Neuron (in vitro differentiated cells): ENCODE measurements around the gene TXLNB.
A peak's percentile ranks its signal among the peaks of the same experiment; 100 is the strongest.

Experiments used
- H2AFZ ChIP-seq: one replicate; pipeline ENCODE4 v1.6.1; 2013; ENCODE audit warnings: low read depth, mild to moderate bottlenecking, inconsistent platforms, low read length, moderate library complexity
- H3K27me3 ChIP-seq: one replicate; pipeline ENCODE4 v1.6.1; 2013; ENCODE audit warnings: low read length; ENCODE audit not compliant: insufficient read depth
- H3K36me3 ChIP-seq: one replicate; pipeline ENCODE4 v1.6.1; 2013; ENCODE audit warnings: low read length; ENCODE audit not compliant: insufficient read depth
- H3K4me1 ChIP-seq: one replicate; pipeline ENCODE4 v1.6.1; 2013; ENCODE audit warnings: low read length; ENCODE audit not compliant: insufficient read depth
- H3K4me3 ChIP-seq: 2 replicates; pipeline ENCODE4 v1.5.1; 2013; ENCODE audit warnings: mild to moderate bottlenecking, low read length, moderate library complexity
- H3K9me3 ChIP-seq: one replicate; pipeline ENCODE4 v1.6.1; 2013; ENCODE audit warnings: low read length

TXLNB gene

GRCh38 chr6:139325686-139326085 lies 33.9 kb upstream of the TXLNB start:
- peaks cover 9% of the 10 kb centered on the region for H3K4me1 ChIP-seq
- no peak overlapping the region for H3K4me3 ChIP-seq
- H2AFZ ChIP-seq: no peak overlapping the region
- no peaks in the 10 kb centered on the region for H3K36me3 ChIP-seq
- H3K27me3 ChIP-seq: no peaks in the 10 kb centered on the region
- peaks cover 2% of the 10 kb centered on the region for H3K9me3 ChIP-seq

DNA sequence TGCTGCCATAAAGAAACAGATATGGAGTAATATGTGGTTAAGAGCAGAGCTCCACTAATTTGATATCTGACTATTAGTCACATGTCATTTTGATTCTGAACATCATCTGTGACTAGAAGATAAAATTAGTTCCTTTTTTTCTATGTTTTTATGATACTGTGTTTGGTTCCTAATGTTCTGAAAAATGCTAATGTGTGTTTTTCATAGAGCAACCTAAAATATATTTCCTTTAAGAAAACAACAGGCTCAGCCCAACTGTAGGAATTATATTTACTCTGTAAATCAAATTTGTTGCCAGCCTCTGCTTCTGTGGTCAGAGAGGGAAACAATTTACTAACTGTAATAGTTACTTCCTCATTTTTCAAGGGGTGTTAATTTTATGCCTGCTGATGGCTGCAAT lies 33.3 kb upstream of the TXLNB start:
- Histone ChIP-seq H3K36me3 (no peaks in the 10 kb centered on the region), H2AFZ (no peak overlapping the region), H3K27me3 (no peaks in the 10 kb centered on the region), H3K4me3 (no peak overlapping the region), H3K9me3 (peaks cover 2% of the 10 kb centered on the region), H3K4me1 (peaks cover 9% of the 10 kb centered on the region)

GRCh38 chr6:139324301-139324555 lies 32.4 kb upstream of the TXLNB start:
- H3K4me3 ChIP-seq: no peak overlapping the region
- peaks cover 9% of the 10 kb centered on the region for H3K4me1 ChIP-seq
- no peak overlapping the region for H2AFZ ChIP-seq
- peaks cover 2% of the 10 kb centered on the region for H3K9me3 ChIP-seq
- H3K27me3 ChIP-seq: no peaks in the 10 kb centered on the region
- H3K36me3 ChIP-seq: no peaks in the 10 kb centered on the region

DNA sequence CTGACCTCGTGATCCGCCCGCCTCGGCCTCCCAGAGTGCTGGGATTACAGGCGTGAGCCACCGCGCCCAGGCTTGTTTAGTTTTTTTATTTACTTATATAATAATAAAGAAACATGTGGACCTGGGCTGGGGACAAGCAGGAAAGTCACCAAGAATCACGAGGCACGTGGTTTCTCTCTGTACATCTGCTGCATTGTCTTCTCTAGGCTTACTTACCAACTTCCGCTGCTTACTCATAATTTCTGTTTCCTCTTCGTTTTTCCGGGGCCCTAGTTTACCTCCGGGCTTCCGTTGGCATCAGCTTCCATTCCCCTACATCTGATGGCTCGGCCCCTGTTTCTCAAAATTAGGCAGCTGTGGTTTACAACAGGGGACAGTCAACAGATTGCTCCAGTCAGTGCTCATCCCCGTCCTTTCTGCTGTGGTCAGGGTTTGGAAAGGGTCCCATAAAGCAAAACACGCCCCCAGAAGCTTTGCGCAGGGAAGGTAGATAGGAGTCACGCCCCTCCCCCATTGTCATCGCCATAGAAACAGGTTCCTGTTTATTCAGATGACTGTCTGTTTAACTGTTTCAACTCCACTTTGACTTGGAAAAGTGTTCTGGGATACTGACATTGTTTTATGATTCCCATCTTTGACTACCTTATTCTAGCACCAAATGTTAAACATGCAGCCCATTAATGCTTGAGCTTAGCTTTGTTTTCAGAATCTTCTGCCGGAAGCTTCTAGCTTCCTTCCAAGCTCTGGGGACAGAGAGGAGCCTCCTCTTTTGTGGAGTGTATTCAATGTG lies 31.9 kb upstream of the TXLNB start:
- Histone ChIP-seq H3K36me3 (no peaks in the 10 kb centered on the region), H3K27me3 (no peaks in the 10 kb centered on the region), H2AFZ (no peak overlapping the region), H3K9me3 (peaks cover 2% of the 10 kb centered on the region), H3K4me3 (no peak overlapping the region), H3K4me1 (peaks cover 9% of the 10 kb centered on the region)

- Histone ChIP-seq H3K36me3 (no peaks in the 10 kb centered on the region), H2AFZ (no peak overlapping the region), H3K4me1 (peaks cover 6% of the 10 kb centered on the region), H3K27me3 (no peaks in the 10 kb centered on the region), H3K9me3 (no peaks in the 10 kb centered on the region), H3K4me3 (no peak overlapping the region)
Measured at GRCh38 chr6:139320081-139320480, 28.3 kb upstream of the TXLNB start.

DNA sequence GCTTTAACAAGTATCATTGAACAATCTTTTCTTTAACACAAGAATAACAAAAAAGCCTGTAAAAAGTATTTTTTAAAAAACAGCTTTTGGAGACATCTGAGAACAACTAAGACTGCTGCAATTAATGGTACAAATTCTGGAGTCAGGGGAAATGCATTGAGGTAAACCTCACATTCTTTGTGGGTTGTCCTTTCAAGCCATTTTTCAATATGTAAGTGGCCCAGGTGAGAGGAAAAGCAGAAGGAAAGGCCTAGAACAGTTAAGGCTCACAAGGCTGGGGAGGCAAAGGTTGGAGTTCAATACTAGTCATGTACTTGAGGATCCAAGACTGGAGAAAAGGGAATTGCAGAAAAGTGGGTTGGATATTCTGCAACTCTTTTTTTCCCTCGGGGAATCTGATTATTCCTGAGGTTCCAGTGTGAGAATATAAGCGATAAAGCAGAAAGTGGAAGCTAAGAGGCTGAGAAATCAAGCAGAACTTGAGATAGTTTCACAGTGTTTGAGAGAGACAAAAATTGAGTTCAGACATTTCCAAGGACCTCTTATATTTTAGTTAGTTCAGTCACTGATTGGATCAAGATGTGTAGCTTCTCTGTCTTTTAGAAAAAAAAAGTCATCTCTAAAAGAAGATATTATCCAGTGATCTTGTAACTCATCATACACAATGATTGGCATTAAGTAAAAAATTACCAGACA lies 25.0 kb upstream of the TXLNB start:
- Histone ChIP-seq H3K4me3 (no peak overlapping the region), H3K36me3 (no peaks in the 10 kb centered on the region), H3K4me1 (peaks cover 12% of the 10 kb centered on the region), H3K9me3 (no peaks in the 10 kb centered on the region), H3K27me3 (no peaks in the 10 kb centered on the region), H2AFZ (no peak overlapping the region)

DNA sequence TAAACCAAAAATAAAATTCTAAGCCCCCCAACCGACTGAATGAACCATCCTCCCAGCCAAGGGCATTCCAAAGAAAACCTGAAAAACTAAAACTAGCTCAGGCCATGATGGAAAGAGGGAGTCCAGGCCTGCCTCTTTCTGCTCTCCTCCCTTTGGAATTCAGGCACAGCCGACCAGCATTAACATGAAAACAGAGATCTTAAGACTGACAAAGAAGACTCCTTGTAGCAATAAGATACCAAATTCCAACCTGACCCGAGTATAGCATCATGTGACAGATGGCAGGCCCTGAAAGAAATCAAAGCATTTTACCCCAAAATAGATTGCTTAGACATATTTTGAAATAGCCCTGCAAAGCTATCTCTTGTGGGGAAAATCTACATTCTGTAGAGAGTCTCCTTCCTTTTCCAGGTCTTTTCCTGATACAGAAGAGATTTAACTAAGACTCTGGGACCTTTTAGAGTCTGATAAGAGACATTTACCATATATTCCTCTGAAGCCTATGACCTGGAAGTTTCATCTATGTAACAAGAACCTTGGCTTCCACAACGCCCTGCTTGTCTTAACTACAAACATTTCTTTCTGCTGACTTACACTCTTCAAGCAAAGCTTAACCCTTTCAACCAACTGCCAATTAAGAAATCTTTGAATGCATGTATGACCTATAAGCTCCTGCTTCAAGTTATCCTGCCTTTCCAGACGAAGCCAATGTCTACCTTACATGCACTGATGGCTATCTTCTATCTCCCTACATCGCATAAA lies 22.2 kb upstream of the TXLNB start:
- Histone ChIP-seq H3K4me1 (peaks cover 12% of the 10 kb centered on the region), H3K9me3 (no peaks in the 10 kb centered on the region), H3K4me3 (no peak overlapping the region), H3K27me3 (no peaks in the 10 kb centered on the region), H2AFZ (peak overlapping the region; percentile 27), H3K36me3 (no peaks in the 10 kb centered on the region)

GRCh38 chr6:139313229-139313628 lies 21.4 kb upstream of the TXLNB start:
- peaks cover 12% of the 10 kb centered on the region for H3K4me1 ChIP-seq
- peak overlapping the region; percentile 27 for H2AFZ ChIP-seq
- H3K36me3 ChIP-seq: no peaks in the 10 kb centered on the region
- H3K9me3 ChIP-seq: no peaks in the 10 kb centered on the region
- H3K4me3 ChIP-seq: no peak overlapping the region
- H3K27me3 ChIP-seq: no peaks in the 10 kb centered on the region

DNA sequence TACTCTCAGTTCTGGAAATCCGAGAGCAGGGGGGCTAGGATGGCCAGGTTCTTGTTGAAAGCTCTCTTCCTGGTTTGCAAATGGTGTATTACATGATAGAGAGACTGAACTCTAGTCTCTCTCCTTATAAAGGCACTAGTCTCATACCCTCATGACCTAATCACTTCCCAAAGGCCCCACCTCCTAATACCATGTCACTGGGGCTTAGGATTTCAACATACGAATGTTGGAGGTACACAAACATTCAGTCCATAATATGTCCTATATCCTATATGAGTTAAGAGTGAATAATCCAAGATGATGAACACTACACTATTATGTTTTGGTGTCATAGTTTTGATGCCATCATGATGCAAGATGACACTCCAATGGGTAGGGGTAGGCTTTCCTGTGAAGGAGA lies 20.0 kb upstream of the TXLNB start:
- peaks cover 12% of the 10 kb centered on the region for H3K4me1 ChIP-seq
- no peaks in the 10 kb centered on the region for H3K27me3 ChIP-seq
- no peaks in the 10 kb centered on the region for H3K9me3 ChIP-seq
- no peak overlapping the region for H2AFZ ChIP-seq
- H3K36me3 ChIP-seq: no peaks in the 10 kb centered on the region
- H3K4me3 ChIP-seq: no peak overlapping the region

DNA sequence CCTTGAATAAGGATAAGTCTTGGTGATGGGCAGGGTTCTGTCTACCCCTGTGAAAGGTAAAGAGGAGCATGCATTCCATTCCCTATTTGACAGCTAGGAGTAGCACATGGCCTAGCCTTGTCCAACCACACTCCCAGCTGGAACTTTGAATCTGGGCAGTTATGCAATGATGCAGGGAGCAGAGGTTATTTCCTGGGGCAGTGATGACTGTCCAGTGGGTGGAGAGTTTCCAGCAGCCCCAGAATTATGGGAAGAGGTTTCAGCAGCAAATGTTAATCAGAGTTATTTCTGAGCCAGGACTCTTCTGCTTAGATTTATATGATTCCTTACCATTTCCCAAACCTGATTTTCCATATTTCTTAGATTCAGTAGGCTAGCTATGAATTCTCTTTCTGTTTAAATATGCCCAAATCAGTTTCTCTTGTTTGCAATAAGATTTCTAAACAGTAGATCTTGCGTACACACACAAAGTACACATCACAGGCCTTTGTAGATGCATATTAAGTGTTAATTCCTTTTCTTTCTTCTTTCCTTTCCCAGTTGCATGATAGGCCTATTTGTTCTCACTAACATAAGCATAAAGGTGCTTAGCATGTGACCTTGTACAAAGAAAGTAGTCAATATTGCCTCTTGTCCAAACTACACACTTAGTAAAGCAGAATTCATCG lies 17.3 kb upstream of the TXLNB start:
- Histone ChIP-seq H3K4me3 (no peak overlapping the region), H3K9me3 (no peaks in the 10 kb centered on the region), H3K4me1 (peaks cover 19% of the 10 kb centered on the region), H3K27me3 (no peaks in the 10 kb centered on the region), H2AFZ (no peak overlapping the region), H3K36me3 (no peaks in the 10 kb centered on the region)

GRCh38 chr6:139308286-139308916 lies 16.6 kb upstream of the TXLNB start:
- no peak overlapping the region for H3K4me3 ChIP-seq
- no peaks in the 10 kb centered on the region for H3K27me3 ChIP-seq
- no peaks in the 10 kb centered on the region for H3K9me3 ChIP-seq
- H3K36me3 ChIP-seq: no peaks in the 10 kb centered on the region
- H2AFZ ChIP-seq: no peak overlapping the region
- H3K4me1 ChIP-seq: peaks cover 12% of the 10 kb centered on the region

DNA sequence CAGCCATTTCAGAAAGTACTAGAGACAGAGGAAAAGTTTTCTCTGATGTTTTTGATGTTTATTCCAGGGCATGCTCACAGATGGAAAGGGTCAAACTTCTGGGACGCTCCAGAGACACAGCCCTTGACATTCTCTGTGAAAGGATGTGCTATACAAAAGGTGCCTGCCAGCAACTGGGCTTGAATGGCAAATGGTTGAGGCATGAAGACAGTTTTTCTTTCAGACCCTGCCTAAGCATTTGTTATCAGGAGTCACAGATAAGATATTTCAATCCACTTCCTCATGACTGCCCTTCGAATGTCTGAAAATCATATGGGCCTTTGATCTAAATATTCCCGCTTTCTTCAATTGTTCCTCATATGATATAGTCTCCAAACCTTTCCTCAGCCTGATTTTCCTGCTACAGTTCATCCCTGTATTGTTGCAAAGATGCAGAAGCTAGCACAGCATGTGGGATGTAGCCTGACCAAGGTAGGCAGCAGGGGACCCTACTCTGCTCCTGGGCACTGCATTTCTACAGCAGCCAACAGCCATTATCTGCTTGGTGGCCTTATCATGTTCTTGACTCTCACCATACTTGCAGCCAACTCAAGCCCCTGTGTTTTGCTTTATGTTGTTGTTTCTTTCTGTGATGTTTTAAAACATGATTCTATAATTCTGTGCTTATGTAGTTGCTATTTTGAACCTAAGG lies 14.6 kb upstream of the TXLNB start:
- Histone ChIP-seq H3K36me3 (no peaks in the 10 kb centered on the region), H3K27me3 (no peaks in the 10 kb centered on the region), H3K4me1 (peaks cover 9% of the 10 kb centered on the region), H3K9me3 (no peaks in the 10 kb centered on the region), H2AFZ (no peak overlapping the region), H3K4me3 (no peak overlapping the region)
